Measurements from ENCODE around the gene MAST2.

Gene MAST2

GRCh38 chr1:46026531-46026930, 223.1 kb downstream of the MAST2 start:
- no peak for DNase-seq
- H3K4me2 ChIP-seq (ENCODE audit: low read depth, low read length): no peak overlapping the region
- H3K9me3 ChIP-seq (replicated peaks; ENCODE audit: insufficient read depth, low read length): no peaks in the 10 kb centered on the region
- no peaks in the 10 kb centered on the region for H3K4me1 ChIP-seq (ENCODE audit: low read length)
- H3K27me3 ChIP-seq (replicated peaks; ENCODE audit: insufficient read depth, low read length): no peaks in the 10 kb centered on the region
- H3K79me2 ChIP-seq (ENCODE audit: low read length): no peaks in the 10 kb centered on the region
- H3K27ac ChIP-seq (ENCODE audit: low read length): no peak overlapping the region
- no peaks in the 10 kb centered on the region for H3K36me3 ChIP-seq (replicated peaks; ENCODE audit: insufficient read depth, low read length)
- H3K9me2 ChIP-seq (replicated peaks; ENCODE audit: insufficient read depth, low read length): no peaks in the 10 kb centered on the region
- no peak overlapping the region for H3K9ac ChIP-seq (ENCODE audit: low read length)
- TF ChIP-seq EZH2 (optimal IDR thresholded peaks at IDR 0.05; ENCODE audit: low read depth, low read length): no peak
- no peak for TF ChIP-seq EZH2phosphoT487 (IDR thresholded peaks at IDR 0.05; ENCODE audit: low read length)
- no peak for TF ChIP-seq CTCF (IDR thresholded peaks at IDR 0.05; ENCODE audit: low read length)
- H2AFZ ChIP-seq (ENCODE audit: low read length): no peak overlapping the region
- no peaks in the 10 kb centered on the region for H4K20me1 ChIP-seq (ENCODE audit: insufficient read depth, low read length)
- H3F3A ChIP-seq (ENCODE audit: insufficient read depth, low read length): no peaks in the 10 kb centered on the region
- no peak overlapping the region for H3K4me3 ChIP-seq (ENCODE audit: low read length)

GRCh38 chr1:46027788-46028573, 224.6 kb downstream of the MAST2 start:
- no peaks in the 10 kb centered on the region for H3K4me1 ChIP-seq (ENCODE audit: low read length)
- H3K9ac ChIP-seq (ENCODE audit: low read length): no peak overlapping the region
- TF ChIP-seq CTCF (IDR thresholded peaks at IDR 0.05; ENCODE audit: low read length): no peak
- no peak for TF ChIP-seq EZH2phosphoT487 (IDR thresholded peaks at IDR 0.05; ENCODE audit: low read length)
- TF ChIP-seq EZH2 (optimal IDR thresholded peaks at IDR 0.05; ENCODE audit: low read depth, low read length): no peak
- no peaks in the 10 kb centered on the region for H3F3A ChIP-seq (ENCODE audit: insufficient read depth, low read length)
- H3K4me3 ChIP-seq (ENCODE audit: low read length): no peak overlapping the region
- no peak overlapping the region for H3K27ac ChIP-seq (ENCODE audit: low read length)
- H3K27me3 ChIP-seq (replicated peaks; ENCODE audit: insufficient read depth, low read length): no peaks in the 10 kb centered on the region
- no peak for DNase-seq
- no peaks in the 10 kb centered on the region for H3K9me2 ChIP-seq (replicated peaks; ENCODE audit: insufficient read depth, low read length)
- no peak overlapping the region for H3K4me2 ChIP-seq (ENCODE audit: low read depth, low read length)
- H3K36me3 ChIP-seq (replicated peaks; ENCODE audit: insufficient read depth, low read length): no peaks in the 10 kb centered on the region
- H4K20me1 ChIP-seq (ENCODE audit: insufficient read depth, low read length): no peaks in the 10 kb centered on the region
- no peak overlapping the region for H2AFZ ChIP-seq (ENCODE audit: low read length)
- H3K79me2 ChIP-seq (ENCODE audit: low read length): no peaks in the 10 kb centered on the region
- no peaks in the 10 kb centered on the region for H3K9me3 ChIP-seq (replicated peaks; ENCODE audit: insufficient read depth, low read length)

DNA sequence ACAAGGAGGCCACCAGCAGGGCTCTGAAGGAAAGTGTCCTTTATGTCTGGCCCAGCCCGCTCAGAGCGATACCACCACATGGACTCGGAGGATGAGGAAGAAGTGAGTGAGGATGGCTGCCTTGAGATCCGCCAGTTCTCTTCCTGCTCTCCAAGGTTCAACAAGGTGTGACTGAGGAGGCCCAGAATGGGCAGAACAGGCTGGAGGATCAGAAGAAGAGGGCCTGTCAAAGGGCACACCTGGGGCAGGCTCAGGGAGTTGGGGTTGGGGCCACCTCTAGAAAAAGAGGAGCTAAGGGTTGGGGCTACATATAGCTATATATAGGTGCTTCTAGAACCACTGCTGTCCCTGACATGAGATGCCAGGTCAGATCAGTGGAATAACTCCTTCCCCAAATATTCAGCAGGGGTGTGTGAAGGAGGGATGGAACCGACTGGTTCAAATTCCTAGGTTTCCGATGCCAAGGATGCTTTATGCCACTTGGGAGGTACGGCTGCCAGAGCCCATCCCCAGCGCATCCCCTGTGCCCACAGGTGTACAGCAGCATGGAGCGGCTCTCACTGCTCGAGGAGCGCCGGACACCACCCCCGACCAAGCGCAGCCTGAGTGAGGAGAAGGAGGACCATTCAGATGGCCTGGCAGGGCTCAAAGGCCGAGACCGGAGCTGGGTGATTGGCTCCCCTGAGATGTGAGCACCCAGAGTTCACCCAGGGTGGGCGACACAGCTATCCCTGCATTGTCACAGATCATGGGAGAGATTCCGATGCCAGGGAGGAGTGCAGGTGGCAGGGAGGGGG, 226.9 kb downstream of the MAST2 start:
- Histone ChIP-seq H3F3A (ENCODE audit: insufficient read depth, low read length) (no peaks in the 10 kb centered on the region), H3K9ac (ENCODE audit: low read length) (no peak overlapping the region), H3K4me1 (ENCODE audit: low read length) (no peaks in the 10 kb centered on the region), H3K79me2 (ENCODE audit: low read length) (no peaks in the 10 kb centered on the region), H3K36me3 (replicated peaks; ENCODE audit: insufficient read depth, low read length) (no peaks in the 10 kb centered on the region), H3K27me3 (replicated peaks; ENCODE audit: insufficient read depth, low read length) (no peaks in the 10 kb centered on the region), H3K9me3 (replicated peaks; ENCODE audit: insufficient read depth, low read length) (no peaks in the 10 kb centered on the region), H3K4me2 (ENCODE audit: low read depth, low read length) (no peak overlapping the region), H3K9me2 (replicated peaks; ENCODE audit: insufficient read depth, low read length) (no peaks in the 10 kb centered on the region), H2AFZ (ENCODE audit: low read length) (no peak overlapping the region), H3K27ac (ENCODE audit: low read length) (no peak overlapping the region), H3K4me3 (ENCODE audit: low read length) (no peak overlapping the region), H4K20me1 (ENCODE audit: insufficient read depth, low read length) (no peaks in the 10 kb centered on the region)
- TF ChIP-seq EZH2phosphoT487 (IDR thresholded peaks at IDR 0.05; ENCODE audit: low read length) (no peak), CTCF (IDR thresholded peaks at IDR 0.05; ENCODE audit: low read length) (no peak), EZH2 (optimal IDR thresholded peaks at IDR 0.05; ENCODE audit: low read depth, low read length) (no peak)
- no peak for DNase-seq
